Embryonic facial prominence (tissue), 1 donor: ENCODE results near the gene CCR7.

ENCODE experiments used
- DNase-seq: peaks from one replicate; pipeline ENCODE4 v3.0.0-alpha.2; 2016; ENCODE audit errors: extremely low spot score

CCR7 gene

GRCh38 chr17:40562838-40563219 lies 2.4 kb downstream of the CCR7 start:
- no peak for DNase-seq

GRCh38 chr17:40561871-40562611 lies 3.2 kb downstream of the CCR7 start:
- DNase-seq, result no peak

GRCh38 chr17:40561294-40561870 lies 3.9 kb downstream of the CCR7 start:
- DNase-seq, result no peak

GRCh38 chr17:40560592-40561293 lies 4.5 kb downstream of the CCR7 start:
- no peak for DNase-seq

GRCh38 chr17:40559954-40560591 lies 5.2 kb downstream of the CCR7 start:
- DNase-seq, result peak; percentile 75

- DNase-seq, result no peak
Measured at GRCh38 chr17:40559564-40559916, 5.7 kb downstream of the CCR7 start.

- DNase-seq, result no peak
Measured at GRCh38 chr17:40558890-40559563, 6.2 kb downstream of the CCR7 start.

GRCh38 chr17:40558300-40558889 lies 6.9 kb downstream of the CCR7 start:
- no peak for DNase-seq

- DNase-seq, result no peak
Measured at GRCh38 chr17:40557531-40558299, 7.6 kb downstream of the CCR7 start.

- DNase-seq, result no peak
Measured at GRCh38 chr17:40556884-40557414, 8.3 kb downstream of the CCR7 start.

GRCh38 chr17:40556198-40556661 lies 9.0 kb downstream of the CCR7 start:
- DNase-seq, result no peak

GRCh38 chr17:40555296-40556190 lies 9.7 kb downstream of the CCR7 start:
- DNase-seq, result no peak

- DNase-seq, result no peak
Measured at GRCh38 chr17:40554646-40555295, 10.5 kb downstream of the CCR7 start.

- DNase-seq, result no peak
Measured at GRCh38 chr17:40553694-40554534, 11.4 kb downstream of the CCR7 start.

GRCh38 chr17:40552806-40553693 lies 12.2 kb downstream of the CCR7 start:
- DNase-seq, result no peak

- no peak for DNase-seq
Measured at GRCh38 chr17:40551879-40552768, 13.1 kb downstream of the CCR7 start.
